Measurements from ENCODE around the gene DGKI.

The DGKI gene

DNA sequence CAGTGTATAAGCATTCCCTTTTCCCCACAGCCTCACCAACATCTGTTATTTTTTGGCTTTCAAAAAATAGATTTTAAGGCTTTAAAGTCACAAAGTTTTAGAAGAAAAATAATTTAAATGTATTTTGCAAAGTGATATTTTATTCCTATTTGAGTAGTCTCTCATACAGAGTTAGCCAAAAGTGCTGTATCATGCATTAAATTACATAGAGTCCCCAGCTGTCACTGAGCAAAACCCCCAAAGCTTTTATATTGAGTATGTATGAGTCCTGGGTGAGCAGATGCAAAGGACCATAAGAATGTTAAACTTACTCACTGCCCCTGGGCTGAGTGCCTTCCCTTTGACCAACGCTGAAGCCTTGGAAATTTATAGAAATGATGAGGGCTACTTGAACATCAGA is 432.9 kb downstream of the DGKI start:
- DNase-seq (ENCODE audit: low read depth in 2 of 2): no peak

DNA sequence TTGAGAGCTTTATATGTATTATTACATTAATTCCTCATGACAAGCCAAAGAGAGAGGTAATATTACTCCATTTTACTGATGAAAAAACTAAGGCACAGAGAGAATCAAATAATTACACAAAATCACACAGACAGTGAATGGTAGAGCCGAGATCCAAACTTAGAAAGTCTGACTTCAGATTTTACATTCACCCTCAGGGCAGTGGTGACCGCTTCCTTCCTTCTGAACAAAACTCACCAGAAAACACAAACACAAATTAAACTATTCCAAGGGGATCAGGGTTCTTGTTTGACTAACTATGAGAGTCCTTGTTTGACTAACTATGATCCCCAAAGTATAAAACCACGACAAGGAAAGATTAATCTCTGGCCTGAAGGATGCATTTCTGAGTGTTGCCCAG is 435.3 kb downstream of the DGKI start:
- DNase-seq (ENCODE audit: low read depth in 2 of 2): no peak

GRCh38 chr7:137408126-137408525 is 438.6 kb downstream of the DGKI start:
- DNase-seq (ENCODE audit: low read depth in 2 of 2): no peak

- DNase-seq (ENCODE audit: low read depth in 2 of 2): no peak
Measured at GRCh38 chr7:137407078-137407477, 439.7 kb downstream of the DGKI start.

DNA sequence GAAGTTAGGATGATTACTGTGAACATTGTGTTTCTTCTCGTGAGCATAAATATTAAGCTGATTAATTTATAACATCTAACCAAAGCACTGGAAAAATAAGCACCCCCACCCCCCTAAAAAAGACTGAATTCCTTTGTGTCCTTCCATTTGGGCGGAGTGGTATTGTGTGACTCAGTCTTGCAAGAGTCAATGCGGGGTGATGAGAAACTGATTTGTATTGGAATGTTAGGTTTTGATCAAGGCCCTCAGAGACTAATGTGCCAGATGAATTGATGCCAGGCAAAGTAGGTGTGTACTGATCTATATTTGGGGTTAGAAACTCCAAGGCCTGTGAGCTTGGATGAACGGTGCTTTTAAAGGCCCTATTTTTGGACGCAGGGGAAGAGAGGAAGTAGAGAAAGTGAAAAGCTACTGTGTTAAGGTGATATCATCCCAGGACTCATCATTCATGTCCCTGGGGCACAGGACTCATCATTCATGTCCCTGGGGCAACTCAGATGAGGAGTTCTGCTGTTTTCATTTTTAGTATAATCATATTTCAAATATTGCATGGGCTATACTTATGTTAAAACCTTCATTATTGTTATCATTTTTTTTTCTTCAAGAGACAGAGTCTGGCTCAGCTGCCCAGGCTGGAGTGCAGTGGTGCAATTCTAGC is 442.0 kb downstream of the DGKI start:
- no peak for DNase-seq (ENCODE audit: low read depth in 2 of 2)

DNA sequence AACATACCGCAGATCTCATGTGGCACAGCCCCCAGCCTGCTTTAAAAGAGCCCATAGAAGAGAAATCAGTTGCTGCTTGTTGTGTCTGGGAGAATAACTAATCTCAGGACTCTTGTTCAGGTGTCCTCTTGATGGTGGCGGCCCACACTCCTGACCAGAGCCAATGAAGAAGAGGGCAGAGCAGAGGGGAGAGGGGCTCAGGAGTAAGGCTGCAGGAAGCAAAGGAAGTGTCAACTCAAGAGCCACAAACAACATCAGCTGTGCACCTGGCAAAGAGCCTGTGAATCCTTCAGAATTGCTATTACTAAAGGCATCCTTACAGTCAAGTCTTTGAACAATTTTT is 443.4 kb downstream of the DGKI start:
- no peak for DNase-seq (ENCODE audit: low read depth in 2 of 2)

DNA sequence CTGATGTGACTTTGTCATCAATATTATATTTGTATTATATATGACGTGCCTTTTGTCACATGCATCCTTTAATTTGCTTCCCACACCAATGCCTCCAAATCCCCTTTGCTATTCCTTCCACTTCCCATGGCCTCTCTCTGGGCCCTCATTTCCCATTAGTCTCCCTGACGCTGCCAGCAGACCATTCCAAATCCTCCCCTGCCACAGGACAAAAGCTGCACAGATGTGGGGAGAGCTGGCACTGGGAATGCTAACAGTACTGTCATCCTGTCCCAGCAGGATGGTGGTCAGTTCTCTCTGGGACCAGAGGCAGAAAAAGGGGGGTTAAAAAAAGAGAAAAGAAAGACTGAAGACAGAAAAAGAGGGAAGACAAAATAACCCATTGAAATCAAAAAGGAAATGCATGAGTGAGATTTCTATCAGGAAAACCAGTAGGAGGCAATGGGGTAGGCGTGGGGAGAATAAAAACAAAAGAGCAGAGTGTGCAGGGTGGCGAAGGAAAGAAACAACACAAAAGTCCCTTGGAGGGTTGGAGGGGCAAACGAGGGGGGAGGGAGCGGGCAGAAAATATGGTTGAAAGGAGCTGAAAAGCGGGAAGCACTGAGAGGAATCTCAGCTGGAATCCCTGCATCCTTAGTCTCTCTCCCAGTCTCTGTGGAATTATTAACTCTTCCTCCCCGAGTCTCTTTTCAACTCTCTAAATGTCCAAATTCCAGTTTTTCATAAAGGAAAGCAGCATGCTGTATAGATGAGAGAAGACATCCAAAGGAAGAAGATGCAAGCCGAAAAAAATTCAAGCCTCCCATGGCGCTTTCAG is 444.0 kb downstream of the DGKI start:
- no peak for DNase-seq (ENCODE audit: low read depth in 2 of 2)

DNA sequence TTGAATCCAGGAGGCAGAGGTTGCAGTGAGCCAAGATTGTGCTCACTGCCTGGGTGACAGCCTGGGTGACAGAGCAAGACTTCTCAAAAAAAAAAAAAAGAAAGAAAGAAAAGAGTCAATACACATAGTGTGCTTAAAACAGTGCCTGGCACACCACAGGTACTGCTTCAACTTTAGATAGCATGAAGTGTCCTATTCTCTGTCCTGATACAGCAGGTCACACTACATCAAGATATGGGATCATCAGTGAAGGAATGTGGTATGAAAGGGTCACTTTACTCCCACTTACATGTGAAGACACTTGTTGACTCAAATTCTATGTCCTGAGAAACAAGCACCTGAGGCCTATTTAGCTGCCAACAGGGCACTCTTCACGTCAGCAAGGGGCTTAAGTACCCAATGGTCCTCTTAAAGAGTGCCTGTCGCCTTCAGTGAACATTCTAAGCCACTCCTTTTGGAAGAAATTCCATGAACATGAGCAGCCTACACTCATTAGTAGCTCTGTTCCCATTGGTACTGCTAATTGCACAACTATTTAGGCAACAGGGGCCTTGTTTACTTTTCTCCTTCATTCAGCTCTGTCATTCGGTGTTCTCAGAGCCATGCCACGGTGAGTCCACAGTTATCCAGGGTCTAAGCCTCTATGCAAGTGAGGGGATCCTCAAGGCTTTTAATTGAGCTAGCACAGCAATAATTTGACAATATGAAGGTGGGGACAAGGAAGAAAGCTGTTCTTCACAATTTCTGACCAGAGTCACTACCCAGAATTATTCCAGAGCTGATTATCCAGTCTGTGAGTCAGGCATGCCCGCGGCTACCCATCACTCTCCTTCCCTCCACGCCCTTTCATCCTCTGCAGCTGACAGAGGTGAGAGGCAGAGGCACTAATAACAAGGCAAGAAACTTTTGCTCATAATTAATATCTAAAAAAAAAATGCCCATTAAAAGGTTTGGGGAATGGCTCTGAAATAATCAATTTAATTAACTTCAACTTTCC is 446.6 kb downstream of the DGKI start:
- no peak for DNase-seq (ENCODE audit: low read depth in 2 of 2)

GRCh38 chr7:137396051-137396450 is 450.7 kb downstream of the DGKI start:
- DNase-seq (ENCODE audit: low read depth in 2 of 2): no peak

GRCh38 chr7:137395420-137395819 is 451.4 kb downstream of the DGKI start:
- no peak for DNase-seq (ENCODE audit: low read depth in 2 of 2)

DNA sequence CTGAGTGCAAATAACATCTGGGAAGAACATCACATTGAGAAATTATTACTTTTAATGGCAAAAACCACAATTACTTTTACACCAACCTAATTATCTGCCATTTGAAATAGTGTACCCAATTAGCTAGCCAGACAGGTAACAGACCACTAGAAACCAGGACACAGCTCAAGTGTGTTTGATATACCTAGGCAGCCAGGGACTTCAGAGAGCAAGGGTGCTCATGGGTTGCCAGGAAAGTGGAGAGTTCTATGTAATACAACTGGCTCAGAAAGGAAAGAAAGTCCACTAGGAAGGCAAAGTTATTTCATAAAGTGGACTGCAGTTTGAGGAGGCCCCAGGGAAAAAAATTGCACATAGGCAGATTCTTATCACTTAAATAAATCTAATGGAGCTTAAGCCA is 453.2 kb downstream of the DGKI start:
- DNase-seq (ENCODE audit: low read depth in 2 of 2): no peak

GRCh38 chr7:137390076-137390475 is 456.7 kb downstream of the DGKI start:
- DNase-seq (ENCODE audit: low read depth in 2 of 2): no peak

GRCh38 chr7:137388916-137389315 is 457.9 kb downstream of the DGKI start:
- no peak for DNase-seq (ENCODE audit: low read depth in 2 of 2)

GRCh38 chr7:137386966-137387365 is 459.8 kb downstream of the DGKI start:
- DNase-seq (ENCODE audit: low read depth in 2 of 2): no peak

DNA sequence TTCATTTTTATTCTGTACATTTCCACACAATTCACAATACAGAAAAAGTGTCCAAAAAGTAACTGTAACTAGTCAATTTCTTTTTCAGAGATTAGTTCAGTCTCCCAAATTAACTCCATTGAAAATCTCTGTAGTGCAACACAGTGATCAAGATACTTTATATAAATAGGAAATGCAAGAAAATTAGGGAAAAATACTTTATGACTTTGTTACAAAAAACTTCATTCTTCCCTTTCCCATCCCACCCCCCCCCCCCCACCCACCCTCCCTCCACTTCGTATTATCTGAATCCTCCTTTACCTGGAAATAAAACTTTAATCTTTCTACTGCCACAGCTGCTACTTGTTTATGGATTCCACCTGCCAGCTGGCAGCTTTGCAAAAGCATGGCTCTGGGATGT is 465.7 kb downstream of the DGKI start:
- no peak for DNase-seq (ENCODE audit: low read depth in 2 of 2)

- DNase-seq (ENCODE audit: low read depth in 2 of 2): no peak
Measured at GRCh38 chr7:137373507-137373906, 473.3 kb downstream of the DGKI start.

DNA sequence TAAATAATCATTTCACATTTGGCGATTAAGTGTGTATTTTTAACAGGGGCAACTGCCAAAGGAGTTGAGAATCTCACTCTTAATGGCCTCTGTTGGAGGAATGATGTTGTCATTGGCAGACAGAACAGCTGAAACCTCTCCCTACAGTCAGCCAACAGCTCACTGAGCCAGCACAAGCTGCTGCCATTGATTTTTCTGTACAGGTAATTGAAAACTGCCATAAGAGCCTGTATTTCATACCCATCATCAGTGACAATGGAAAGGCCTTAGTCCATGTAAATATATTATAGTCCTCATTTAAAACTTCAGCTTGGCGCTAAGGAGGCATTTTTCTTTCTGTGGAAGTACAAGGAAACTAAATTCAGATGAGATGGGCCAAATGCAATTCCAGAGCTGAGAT is 475.2 kb downstream of the DGKI start:
- no peak for DNase-seq (ENCODE audit: low read depth in 2 of 2)

DNA sequence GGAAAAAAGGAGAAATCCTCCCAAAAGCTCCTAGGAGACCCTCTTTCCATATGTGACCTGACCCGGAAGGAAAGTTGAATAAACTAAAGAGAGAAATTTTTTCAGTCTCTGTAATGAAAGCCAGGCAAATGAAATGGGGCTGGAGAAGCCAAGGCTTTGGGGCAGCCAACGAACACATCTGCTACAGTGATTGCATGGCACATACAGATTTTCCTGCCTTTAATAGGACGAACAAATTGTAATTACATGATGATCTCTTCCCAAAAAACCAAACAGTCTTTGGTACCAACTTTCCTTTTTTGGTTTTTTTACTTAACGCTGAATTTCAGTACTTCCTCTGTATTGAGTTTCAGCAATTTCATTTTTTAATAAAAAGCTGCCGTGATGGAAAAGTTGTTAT is 479.8 kb downstream of the DGKI start:
- no peak for DNase-seq (ENCODE audit: low read depth in 2 of 2)

DNA sequence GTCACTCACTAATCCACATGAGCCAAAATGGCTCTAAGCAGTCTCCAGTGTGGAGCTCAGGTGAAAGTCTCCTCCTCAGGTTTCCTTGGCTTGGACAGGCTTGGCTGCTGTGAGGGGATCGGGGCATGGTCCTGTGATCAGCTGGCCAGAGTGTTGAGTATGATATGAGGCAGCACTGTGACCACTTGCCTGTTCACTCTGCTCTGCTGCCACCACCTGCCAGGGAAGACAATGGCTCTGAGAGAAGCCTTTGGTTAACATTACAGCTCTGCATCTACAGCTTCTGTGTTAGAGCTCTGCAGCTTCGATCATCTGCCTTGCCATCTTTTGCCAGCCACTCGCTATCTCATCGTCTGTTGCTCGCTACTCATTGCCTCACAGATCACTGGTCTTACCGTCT is 483.1 kb downstream of the DGKI start:
- no peak for DNase-seq (ENCODE audit: low read depth in 2 of 2)

- DNase-seq (ENCODE audit: low read depth in 2 of 2): no peak
Measured at GRCh38 chr7:137360087-137360679, 486.6 kb downstream of the DGKI start.

DNA sequence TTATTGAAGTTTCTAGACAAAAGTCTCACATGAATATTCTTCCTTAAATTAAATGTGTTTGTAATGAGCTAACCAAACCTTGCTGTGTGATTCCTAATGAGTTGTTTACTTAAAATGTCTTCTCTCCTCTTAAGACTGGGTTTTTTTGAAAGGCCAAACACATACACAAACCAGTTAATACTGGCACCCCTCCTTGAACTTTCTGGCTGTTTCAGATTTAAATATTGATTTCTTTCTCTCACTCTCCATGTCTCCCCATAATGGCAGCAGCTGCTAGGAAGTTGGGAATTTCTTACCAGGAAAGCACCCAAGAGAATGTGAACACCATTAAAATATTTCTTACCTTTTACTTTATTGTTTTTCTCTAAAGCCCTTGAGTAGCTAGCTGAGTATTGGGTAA is 491.8 kb downstream of the DGKI start:
- no peak for DNase-seq (ENCODE audit: low read depth in 2 of 2)

DNA sequence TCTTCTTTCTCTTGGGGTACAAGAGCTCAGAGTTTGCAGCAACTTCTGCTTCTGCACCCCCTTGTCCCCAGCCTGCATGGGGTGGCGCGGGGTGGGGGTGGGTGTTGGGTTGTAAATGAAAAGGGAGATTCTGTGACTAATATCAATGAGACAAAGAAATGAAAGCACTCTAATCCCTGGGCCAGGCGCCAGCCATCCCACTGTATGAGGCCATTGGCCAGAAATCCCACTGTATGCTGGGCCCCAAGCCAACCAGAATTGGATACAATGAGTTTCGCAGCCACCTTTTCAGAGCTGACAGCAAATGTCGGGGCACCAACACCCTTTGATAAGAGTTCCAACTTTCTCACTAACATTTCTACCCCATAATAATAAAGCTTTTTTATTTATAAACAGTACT is 492.4 kb downstream of the DGKI start:
- DNase-seq (ENCODE audit: low read depth in 2 of 2): no peak
